B cell (primary cell): ENCODE measurements around the gene ADGRL2.

Experiments
- EZH2 ChIP-seq: IDR thresholded peaks from 2 replicates; pipeline ENCODE4 v1.6.1; 2012; ENCODE audit warnings: borderline replicate concordance, low read depth, mild to moderate bottlenecking, moderate library complexity, low read length; ENCODE audit not compliant: insufficient read depth, poor library complexity, severe bottlenecking
- TF ChIP-seq, protein P1 (sequence below): fragments of 200-600 bp; IDR thresholded peaks from one replicate; pipeline ENCODE4 v1.8.0; 2022; ENCODE audit warnings: antibody characterized with exemption, mild to moderate bottlenecking

DNA sequence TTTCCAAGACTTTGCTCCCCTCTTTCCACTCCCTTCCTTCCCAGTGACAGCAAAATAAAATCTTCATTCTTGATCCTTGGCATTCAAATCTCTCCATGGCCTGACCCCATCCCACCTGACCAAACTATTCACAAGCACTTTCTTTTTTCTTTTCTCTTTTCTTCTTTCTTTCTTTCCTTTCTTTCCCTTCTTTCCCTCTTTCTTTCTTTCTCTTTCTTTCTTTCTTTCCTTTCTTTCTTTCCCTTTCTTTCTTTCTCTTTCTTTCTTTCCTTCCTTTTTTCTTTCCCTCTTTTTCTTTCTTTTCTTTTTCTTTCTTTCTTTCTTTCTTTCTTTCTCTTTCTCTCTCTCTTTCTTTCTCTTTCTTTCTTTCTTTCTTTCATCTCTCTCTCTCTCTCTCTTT is 207.1 kb downstream of the ADGRL2 start:
- TF ChIP-seq, protein P1, sequence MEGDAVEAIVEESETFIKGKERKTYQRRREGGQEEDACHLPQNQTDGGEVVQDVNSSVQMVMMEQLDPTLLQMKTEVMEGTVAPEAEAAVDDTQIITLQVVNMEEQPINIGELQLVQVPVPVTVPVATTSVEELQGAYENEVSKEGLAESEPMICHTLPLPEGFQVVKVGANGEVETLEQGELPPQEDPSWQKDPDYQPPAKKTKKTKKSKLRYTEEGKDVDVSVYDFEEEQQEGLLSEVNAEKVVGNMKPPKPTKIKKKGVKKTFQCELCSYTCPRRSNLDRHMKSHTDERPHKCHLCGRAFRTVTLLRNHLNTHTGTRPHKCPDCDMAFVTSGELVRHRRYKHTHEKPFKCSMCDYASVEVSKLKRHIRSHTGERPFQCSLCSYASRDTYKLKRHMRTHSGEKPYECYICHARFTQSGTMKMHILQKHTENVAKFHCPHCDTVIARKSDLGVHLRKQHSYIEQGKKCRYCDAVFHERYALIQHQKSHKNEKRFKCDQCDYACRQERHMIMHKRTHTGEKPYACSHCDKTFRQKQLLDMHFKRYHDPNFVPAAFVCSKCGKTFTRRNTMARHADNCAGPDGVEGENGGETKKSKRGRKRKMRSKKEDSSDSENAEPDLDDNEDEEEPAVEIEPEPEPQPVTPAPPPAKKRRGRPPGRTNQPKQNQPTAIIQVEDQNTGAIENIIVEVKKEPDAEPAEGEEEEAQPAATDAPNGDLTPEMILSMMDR: peak; percentile 27
- TF ChIP-seq EZH2: no peak
